K562 (cell line): Measurements from ENCODE around the gene TUBB2A. TPM values are rescaled to one million over a fixed set of nuclear protein-coding genes. Genes with fewer than 3 reads are reported as not detected.

Experiments used
- CXXC5 ChIP-seq: fragments of 250-450 bp; sonication (Bioruptor Pico); IDR thresholded peaks from 2 replicates; pipeline ENCODE4 v1.8.0; 2022; ENCODE audit warnings: inconsistent platforms, mild to moderate bottlenecking, moderate library complexity
- GTF2E2 ChIP-seq: fragments of 200-800 bp; sonication (Bioruptor generic); IDR thresholded peaks from 2 replicates; pipeline ENCODE4 v1.6.1; 2016; ENCODE audit warnings: missing genetic modification characterization, missing compliant biosample characterization
- HMGXB4 ChIP-seq: sonication (generic); formaldehyde crosslinking; IDR thresholded peaks from 2 replicates; pipeline ENCODE4 v1.8.1; 2023; ENCODE audit warnings: mild to moderate bottlenecking, missing genetic modification reagents
- KLF1 ChIP-seq: fragments of 450-650 bp; IDR thresholded peaks from 2 replicates; pipeline ENCODE4 v1.6.1; 2016; ENCODE audit warnings: missing genetic modification characterization, missing compliant biosample characterization
- NR0B1 ChIP-seq: fragments of 450-650 bp; IDR thresholded peaks from one replicate; pipeline ENCODE4 v1.6.1; 2018; ENCODE audit warnings: mild to moderate bottlenecking, moderate library complexity; ENCODE audit not compliant: partially characterized antibody
- SAFB2 ChIP-seq: fragments of 200-400 bp; formaldehyde crosslinking; IDR thresholded peaks from 2 replicates; pipeline ENCODE4 v1.6.1; 2018; ENCODE audit warnings: borderline replicate concordance, low read length, low read depth, moderate library complexity; ENCODE audit not compliant: severe bottlenecking
- TRIM28 ChIP-seq: fragments of 450-650 bp; IDR thresholded peaks from 2 replicates; pipeline ENCODE4 v1.6.1; 2017
- ZNF324 ChIP-seq: fragments of 250-450 bp; sonication (Bioruptor Pico); IDR thresholded peaks from 2 replicates; pipeline ENCODE4 v1.4.0; 2020; ENCODE audit warnings: mild to moderate bottlenecking
- polyA plus RNA-seq, 8 experiments: library from polyadenylated mRNA; depleted of rRNA in 4 of 8; stranded (reverse) in 5 of 8; unstranded in 3 of 8; fragments of >200 nt; fragmentation: Nextera tagmentation in 2 of 8; fragmentation: Illumina TruSeq in 1 of 8; extraction: Ambion mirVana in 2 of 8; extraction: Trizol in 1 of 8; gene quantifications; 2 replicates each; pipeline versions ENCODE4 v1.2.1 to v1.2.3, GENCODE V29; 2011 to 2014; ENCODE audit warnings: inconsistent platforms in 1 of 8, missing spikeins in 1 of 8
- total RNA-seq, 7 experiments: library from RNA; depleted of rRNA in 6 of 7; stranded (reverse); fragments of >200 nt in 6 of 7; fragmentation: Illumina TruSeq in 2 of 7; extraction: Trizol in 2 of 7; gene quantifications; 2 replicates each; pipeline versions ENCODE4 v1.2.1 to v1.2.3, GENCODE V29; 2011 to 2021; ENCODE audit warnings: low replicate concordance in 1 of 7
- TF ChIP-seq, protein P1 (sequence below): fragments of 250-450 bp; sonication (Bioruptor Pico); IDR thresholded peaks from 2 replicates; pipeline ENCODE4 v1.9.0; 2021; ENCODE audit warnings: mild to moderate bottlenecking
- TF ChIP-seq, protein P2 (sequence below), 2 experiments: IDR thresholded peaks; 2 replicates each; pipeline ENCODE4 v1.6.1; 2012; ENCODE audit warnings: improper control_type of control experiment in 2 of 2, low read depth in 2 of 2, low read length in 2 of 2, borderline replicate concordance in 1 of 2
- TF ChIP-seq, protein P3 (sequence below): IDR thresholded peaks from 3 replicates; pipeline ENCODE4 v1.6.1; 2011; ENCODE audit warnings: borderline replicate concordance, mild to moderate bottlenecking; ENCODE audit not compliant: insufficient read length, insufficient read depth
- TF ChIP-seq, protein P4 (sequence below): sonication (generic); formaldehyde crosslinking; IDR thresholded peaks from 2 replicates; pipeline ENCODE4 v1.8.0; 2023; ENCODE audit warnings: missing genetic modification reagents, mild to moderate bottlenecking, borderline replicate concordance

TUBB2A gene
- total and polyA plus RNA-seq, 9 of the 15 experiments (the other 6 are each of a cell fraction or from before 2014, with no cell fraction given) = 3.6 to 92.1 (median 45.6) TPM

- TF ChIP-seq HMGXB4 (CRISPR knock-in tag) (no peak), CXXC5 (CRISPR knock-in tag) (peak; percentile 78), TRIM28 (no peak; the same call in 1 of the 2 replicates), ZNF324 (no peak; the same call in 1 of the 2 replicates), GTF2E2 (tag) (no peak), SAFB2 (no peak), NR0B1 (no peak), KLF1 (0 out of 2 replicates have a peak, but pooled peaks have one; percentile 37)
- TF ChIP-seq, protein P1, sequence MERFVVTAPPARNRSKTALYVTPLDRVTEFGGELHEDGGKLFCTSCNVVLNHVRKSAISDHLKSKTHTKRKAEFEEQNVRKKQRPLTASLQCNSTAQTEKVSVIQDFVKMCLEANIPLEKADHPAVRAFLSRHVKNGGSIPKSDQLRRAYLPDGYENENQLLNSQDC = 0 out of 2 replicates have a peak, but pooled peaks have one; percentile 25
- TF ChIP-seq, protein P2, sequence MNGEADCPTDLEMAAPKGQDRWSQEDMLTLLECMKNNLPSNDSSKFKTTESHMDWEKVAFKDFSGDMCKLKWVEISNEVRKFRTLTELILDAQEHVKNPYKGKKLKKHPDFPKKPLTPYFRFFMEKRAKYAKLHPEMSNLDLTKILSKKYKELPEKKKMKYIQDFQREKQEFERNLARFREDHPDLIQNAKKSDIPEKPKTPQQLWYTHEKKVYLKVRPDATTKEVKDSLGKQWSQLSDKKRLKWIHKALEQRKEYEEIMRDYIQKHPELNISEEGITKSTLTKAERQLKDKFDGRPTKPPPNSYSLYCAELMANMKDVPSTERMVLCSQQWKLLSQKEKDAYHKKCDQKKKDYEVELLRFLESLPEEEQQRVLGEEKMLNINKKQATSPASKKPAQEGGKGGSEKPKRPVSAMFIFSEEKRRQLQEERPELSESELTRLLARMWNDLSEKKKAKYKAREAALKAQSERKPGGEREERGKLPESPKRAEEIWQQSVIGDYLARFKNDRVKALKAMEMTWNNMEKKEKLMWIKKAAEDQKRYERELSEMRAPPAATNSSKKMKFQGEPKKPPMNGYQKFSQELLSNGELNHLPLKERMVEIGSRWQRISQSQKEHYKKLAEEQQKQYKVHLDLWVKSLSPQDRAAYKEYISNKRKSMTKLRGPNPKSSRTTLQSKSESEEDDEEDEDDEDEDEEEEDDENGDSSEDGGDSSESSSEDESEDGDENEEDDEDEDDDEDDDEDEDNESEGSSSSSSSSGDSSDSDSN (IDR thresholded peaks at IDR 0.05; ENCODE audit: borderline replicate concordance in 1 of 2, low read depth in 2 of 2, low read length in 2 of 2) = peak in 1 of 2 experiments; percentile 54; a peak in 2 of 4 replicates
- TF ChIP-seq, protein P3, sequence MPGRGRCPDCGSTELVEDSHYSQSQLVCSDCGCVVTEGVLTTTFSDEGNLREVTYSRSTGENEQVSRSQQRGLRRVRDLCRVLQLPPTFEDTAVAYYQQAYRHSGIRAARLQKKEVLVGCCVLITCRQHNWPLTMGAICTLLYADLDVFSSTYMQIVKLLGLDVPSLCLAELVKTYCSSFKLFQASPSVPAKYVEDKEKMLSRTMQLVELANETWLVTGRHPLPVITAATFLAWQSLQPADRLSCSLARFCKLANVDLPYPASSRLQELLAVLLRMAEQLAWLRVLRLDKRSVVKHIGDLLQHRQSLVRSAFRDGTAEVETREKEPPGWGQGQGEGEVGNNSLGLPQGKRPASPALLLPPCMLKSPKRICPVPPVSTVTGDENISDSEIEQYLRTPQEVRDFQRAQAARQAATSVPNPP = no peak
- TF ChIP-seq, protein P4, sequence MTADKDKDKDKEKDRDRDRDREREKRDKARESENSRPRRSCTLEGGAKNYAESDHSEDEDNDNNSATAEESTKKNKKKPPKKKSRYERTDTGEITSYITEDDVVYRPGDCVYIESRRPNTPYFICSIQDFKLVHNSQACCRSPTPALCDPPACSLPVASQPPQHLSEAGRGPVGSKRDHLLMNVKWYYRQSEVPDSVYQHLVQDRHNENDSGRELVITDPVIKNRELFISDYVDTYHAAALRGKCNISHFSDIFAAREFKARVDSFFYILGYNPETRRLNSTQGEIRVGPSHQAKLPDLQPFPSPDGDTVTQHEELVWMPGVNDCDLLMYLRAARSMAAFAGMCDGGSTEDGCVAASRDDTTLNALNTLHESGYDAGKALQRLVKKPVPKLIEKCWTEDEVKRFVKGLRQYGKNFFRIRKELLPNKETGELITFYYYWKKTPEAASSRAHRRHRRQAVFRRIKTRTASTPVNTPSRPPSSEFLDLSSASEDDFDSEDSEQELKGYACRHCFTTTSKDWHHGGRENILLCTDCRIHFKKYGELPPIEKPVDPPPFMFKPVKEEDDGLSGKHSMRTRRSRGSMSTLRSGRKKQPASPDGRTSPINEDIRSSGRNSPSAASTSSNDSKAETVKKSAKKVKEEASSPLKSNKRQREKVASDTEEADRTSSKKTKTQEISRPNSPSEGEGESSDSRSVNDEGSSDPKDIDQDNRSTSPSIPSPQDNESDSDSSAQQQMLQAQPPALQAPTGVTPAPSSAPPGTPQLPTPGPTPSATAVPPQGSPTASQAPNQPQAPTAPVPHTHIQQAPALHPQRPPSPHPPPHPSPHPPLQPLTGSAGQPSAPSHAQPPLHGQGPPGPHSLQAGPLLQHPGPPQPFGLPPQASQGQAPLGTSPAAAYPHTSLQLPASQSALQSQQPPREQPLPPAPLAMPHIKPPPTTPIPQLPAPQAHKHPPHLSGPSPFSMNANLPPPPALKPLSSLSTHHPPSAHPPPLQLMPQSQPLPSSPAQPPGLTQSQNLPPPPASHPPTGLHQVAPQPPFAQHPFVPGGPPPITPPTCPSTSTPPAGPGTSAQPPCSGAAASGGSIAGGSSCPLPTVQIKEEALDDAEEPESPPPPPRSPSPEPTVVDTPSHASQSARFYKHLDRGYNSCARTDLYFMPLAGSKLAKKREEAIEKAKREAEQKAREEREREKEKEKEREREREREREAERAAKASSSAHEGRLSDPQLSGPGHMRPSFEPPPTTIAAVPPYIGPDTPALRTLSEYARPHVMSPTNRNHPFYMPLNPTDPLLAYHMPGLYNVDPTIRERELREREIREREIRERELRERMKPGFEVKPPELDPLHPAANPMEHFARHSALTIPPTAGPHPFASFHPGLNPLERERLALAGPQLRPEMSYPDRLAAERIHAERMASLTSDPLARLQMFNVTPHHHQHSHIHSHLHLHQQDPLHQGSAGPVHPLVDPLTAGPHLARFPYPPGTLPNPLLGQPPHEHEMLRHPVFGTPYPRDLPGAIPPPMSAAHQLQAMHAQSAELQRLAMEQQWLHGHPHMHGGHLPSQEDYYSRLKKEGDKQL (CRISPR knock-in tag) = no peak
Measured at GRCh38 chr6:3159805-3160781, 2.7 kb upstream of the TUBB2A start (continued).
